Lower lobe of right lung (tissue), 2 donors: Measurements from ENCODE around the gene KIAA1958. TPM values are rescaled to one million over a fixed set of nuclear protein-coding genes. Genes with fewer than 3 reads are reported as not detected.

Source experiments
- ATAC-seq, 2 donors: fragments of 200-7000 bp; cut with Tn5 transposase; one replicate each; pipeline ENCODE4 v1.9.1; 2020 to 2022; ENCODE audit warnings: mild to moderate bottlenecking in 2 of 2, moderate library complexity in 2 of 2
- DNase-seq: peaks from one replicate; pipeline ENCODE4 v3.0.0-alpha.2; 2020
- H3K27ac ChIP-seq: fragments of 200-600 bp; one replicate; pipeline ENCODE4 v1.8.0; 2022
- H3K27me3 ChIP-seq: fragments of 200-600 bp; one replicate; pipeline ENCODE4 v1.8.0; 2022; ENCODE audit warnings: low read depth
- H3K36me3 ChIP-seq: fragments of 200-600 bp; one replicate; pipeline ENCODE4 v1.8.0; 2022; ENCODE audit warnings: mild to moderate bottlenecking
- H3K4me1 ChIP-seq: fragments of 200-600 bp; one replicate; pipeline ENCODE4 v1.8.0; 2022
- H3K4me3 ChIP-seq: fragments of 200-600 bp; one replicate; pipeline ENCODE4 v1.8.0; 2022; ENCODE audit warnings: mild to moderate bottlenecking
- H3K9me3 ChIP-seq: fragments of 200-600 bp; one replicate; pipeline ENCODE4 v1.8.0; 2022
- intact Hi-C: fragments of 100-400 bp; cut with DNase I; formaldehyde crosslinking; loops from one replicate; pipeline ENCODE4 v1.11.0; 2022
- total RNA-seq: library from RNA; stranded (reverse); fragmentation: NEBNext Ultra II Directional; extraction: Animal tissue kit (Norgen Biotek cat#: 25700); gene quantifications from one replicate; pipeline ENCODE4 v1.2.1, GENCODE V29; 2021
- TF ChIP-seq, protein P1 (sequence below): fragments of 200-600 bp; IDR thresholded peaks from one replicate; pipeline ENCODE4 v1.8.0; 2022; ENCODE audit warnings: antibody characterized with exemption, mild to moderate bottlenecking
- donor health status: DM: no; HTN: yes; CAD: no; lungs with severe emphysema.

The KIAA1958 gene
- total RNA-seq, 1 donor from 2014 or later, result 14.1 TPM

DNA sequence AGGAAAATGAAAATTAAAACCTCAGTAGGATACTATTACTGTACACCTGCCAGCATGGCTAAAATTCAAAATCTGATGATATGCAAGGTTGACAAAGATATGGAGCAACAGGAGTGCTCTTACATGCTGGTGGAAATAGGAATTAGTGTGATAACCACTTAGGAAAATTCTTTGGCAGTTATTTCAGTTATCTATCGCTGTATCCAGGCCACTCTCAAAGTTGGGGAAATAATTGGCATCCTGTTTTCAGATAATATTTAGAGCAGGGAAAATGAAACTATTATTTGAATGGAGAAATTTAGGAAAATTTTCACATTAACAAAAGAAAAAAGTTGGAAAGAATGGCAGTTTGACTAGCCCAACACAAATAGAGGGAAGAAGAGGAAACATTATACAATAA lies 50.9 kb downstream of the KIAA1958 start:
- no peak overlapping the region for H3K4me3 ChIP-seq
- H3K36me3 ChIP-seq, result no peaks in the 10 kb centered on the region
- TF ChIP-seq, protein P1, sequence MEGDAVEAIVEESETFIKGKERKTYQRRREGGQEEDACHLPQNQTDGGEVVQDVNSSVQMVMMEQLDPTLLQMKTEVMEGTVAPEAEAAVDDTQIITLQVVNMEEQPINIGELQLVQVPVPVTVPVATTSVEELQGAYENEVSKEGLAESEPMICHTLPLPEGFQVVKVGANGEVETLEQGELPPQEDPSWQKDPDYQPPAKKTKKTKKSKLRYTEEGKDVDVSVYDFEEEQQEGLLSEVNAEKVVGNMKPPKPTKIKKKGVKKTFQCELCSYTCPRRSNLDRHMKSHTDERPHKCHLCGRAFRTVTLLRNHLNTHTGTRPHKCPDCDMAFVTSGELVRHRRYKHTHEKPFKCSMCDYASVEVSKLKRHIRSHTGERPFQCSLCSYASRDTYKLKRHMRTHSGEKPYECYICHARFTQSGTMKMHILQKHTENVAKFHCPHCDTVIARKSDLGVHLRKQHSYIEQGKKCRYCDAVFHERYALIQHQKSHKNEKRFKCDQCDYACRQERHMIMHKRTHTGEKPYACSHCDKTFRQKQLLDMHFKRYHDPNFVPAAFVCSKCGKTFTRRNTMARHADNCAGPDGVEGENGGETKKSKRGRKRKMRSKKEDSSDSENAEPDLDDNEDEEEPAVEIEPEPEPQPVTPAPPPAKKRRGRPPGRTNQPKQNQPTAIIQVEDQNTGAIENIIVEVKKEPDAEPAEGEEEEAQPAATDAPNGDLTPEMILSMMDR, result no peak
- ATAC-seq (no peak), DNase-seq (no peak)
- intact Hi-C loops, result no loop called here
- peaks cover 5% of the 10 kb centered on the region for H3K4me1 ChIP-seq
- H3K9me3 ChIP-seq, result no peaks in the 10 kb centered on the region
- H3K27me3 ChIP-seq, result no peaks in the 10 kb centered on the region
- H3K27ac ChIP-seq, result no peak overlapping the region

DNA sequence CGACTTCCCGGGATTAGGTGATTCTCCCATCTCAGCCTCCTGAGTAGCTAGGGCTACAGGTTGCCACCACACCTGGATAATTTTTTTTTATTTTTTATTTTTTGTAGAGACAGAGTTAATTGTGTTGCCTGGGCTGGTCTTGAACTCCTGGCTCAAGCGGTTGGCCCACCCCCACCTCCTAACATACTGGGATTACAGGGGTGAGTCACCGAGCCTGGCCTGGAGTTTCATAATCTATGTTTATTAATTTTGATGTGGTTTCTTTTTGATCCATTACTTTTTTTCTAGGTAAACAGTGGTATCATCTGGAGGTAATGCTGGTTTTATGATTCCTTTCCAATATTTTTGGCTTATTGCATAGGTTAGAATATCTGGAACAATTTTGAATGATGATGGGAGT lies 54.2 kb downstream of the KIAA1958 start:
- TF ChIP-seq, protein P1, result no peak
- H3K36me3 ChIP-seq, result no peaks in the 10 kb centered on the region
- no peak overlapping the region for H3K4me3 ChIP-seq
- ATAC-seq (no peak), DNase-seq (no peak)
- H3K27ac ChIP-seq, result no peak overlapping the region
- intact Hi-C loops, result no loop called here
- H3K27me3 ChIP-seq, result no peaks in the 10 kb centered on the region
- no peaks in the 10 kb centered on the region for H3K9me3 ChIP-seq
- H3K4me1 ChIP-seq, result peaks cover 5% of the 10 kb centered on the region

DNA sequence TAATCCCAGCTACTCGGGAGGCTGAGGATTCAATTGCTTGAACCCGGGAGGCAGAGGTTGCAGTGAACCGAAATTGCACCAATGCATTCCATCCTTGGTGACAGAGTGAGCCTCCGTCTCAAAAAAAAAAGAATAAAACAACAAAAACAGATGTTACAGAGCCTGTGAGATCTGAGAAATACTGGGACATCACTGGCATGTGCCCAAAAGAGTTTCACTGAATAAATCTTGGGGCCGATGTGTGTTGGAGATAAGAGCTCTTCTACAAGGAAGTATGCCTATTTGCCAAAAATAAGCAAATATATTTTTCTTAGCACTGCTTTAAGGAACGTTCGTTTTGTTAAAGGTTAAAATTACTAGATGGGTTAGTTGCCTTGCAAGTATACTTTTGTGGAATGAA lies 55.1 kb downstream of the KIAA1958 start:
- TF ChIP-seq, protein P1, result no peak
- Histone ChIP-seq H3K27me3 (no peaks in the 10 kb centered on the region), H3K4me3 (no peak overlapping the region), H3K36me3 (no peaks in the 10 kb centered on the region), H3K27ac (no peak overlapping the region), H3K9me3 (no peaks in the 10 kb centered on the region), H3K4me1 (peaks cover 5% of the 10 kb centered on the region)
- intact Hi-C loops, result no loop called here
- DNase-seq (no peak), ATAC-seq (no peak)

DNA sequence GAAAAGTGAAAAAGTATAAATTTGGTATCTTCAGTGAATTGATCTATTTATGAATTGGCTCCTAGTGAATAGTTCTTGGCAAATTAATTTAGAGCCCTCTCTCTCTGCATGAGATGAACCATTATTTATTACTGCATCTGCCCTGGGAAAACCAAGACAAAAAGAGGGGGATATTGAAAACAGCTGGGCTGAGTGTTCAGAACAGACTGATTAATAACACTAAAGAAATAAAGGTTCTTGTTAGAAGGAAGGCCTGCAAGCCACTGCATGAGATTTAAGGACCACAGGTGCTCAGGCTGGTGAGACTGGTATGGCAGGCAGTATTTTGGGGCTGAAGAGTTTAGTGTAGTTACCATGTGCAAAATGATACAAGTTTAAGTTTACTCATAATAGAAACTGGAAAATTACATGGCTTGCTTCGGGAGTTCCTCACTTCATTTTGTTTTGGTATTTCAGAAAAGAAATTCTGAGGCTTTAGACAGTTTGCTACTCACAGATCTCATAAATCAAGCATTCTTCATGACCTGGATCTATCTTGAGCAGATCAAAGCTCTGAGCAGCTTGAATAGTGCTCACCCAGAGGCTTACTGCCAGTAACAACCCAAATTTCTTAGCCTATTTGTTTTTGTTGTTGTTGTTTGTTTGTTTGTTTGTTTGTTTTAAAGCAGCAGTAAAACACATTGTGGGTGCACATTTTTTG lies 56.1 kb downstream of the KIAA1958 start:
- Histone ChIP-seq H3K27ac (no peak overlapping the region), H3K4me3 (no peak overlapping the region), H3K9me3 (no peaks in the 10 kb centered on the region), H3K27me3 (no peaks in the 10 kb centered on the region), H3K36me3 (no peaks in the 10 kb centered on the region), H3K4me1 (peaks cover 5% of the 10 kb centered on the region)
- intact Hi-C loops, result no loop called here
- DNase-seq (no peak), ATAC-seq (no peak)
- TF ChIP-seq, protein P1, result no peak

DNA sequence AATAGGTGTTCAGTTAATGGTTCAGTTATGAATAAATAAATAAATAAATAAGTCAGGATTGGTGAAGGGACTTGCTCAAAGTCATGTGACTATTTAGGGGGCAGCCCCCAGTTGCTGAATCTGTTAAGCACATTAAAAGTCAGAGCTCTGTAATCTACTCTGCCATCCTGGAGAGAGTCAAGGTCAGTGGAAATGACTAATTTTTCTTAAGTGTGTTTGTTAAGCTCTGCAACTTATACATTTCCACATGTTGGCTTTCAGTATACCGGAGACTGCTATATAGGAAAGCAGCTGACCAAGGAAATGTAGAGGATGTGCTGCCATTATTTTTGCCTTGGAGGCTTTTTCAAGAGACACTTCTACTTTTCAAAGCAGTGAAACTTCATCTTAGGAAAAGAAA lies 57.9 kb downstream of the KIAA1958 start:
- peaks cover 6% of the 10 kb centered on the region for H3K4me1 ChIP-seq
- TF ChIP-seq, protein P1, result no peak
- DNase-seq (no peak), ATAC-seq (no peak)
- H3K4me3 ChIP-seq, result no peak overlapping the region
- H3K9me3 ChIP-seq, result no peaks in the 10 kb centered on the region
- H3K36me3 ChIP-seq, result no peaks in the 10 kb centered on the region
- intact Hi-C loops, result no loop called here
- no peak overlapping the region for H3K27ac ChIP-seq
- no peaks in the 10 kb centered on the region for H3K27me3 ChIP-seq
